H1 (cell line): ENCODE data around the gene UBE2F. TPM values are rescaled to one million over a fixed set of nuclear protein-coding genes. Genes with fewer than 3 reads are reported as not detected.

Source experiments
- CTCF ChIA-PET: fragments of 300-600 bp; sonication (Branson Sonifier 250); formaldehyde crosslinking; loops from one replicate; lab custom pipeline; 2021; ENCODE audit not compliant: partially characterized antibody; lab: Charles Lee
- POLR2A ChIA-PET: fragments of 300-600 bp; sonication (Branson Sonifier 250); formaldehyde crosslinking; loops from one replicate; lab custom pipeline; 2021; ENCODE audit warnings: inconsistent platforms; ENCODE audit not compliant: partially characterized antibody; lab: Charles Lee
- DNase-seq, 2 experiments: peaks; one replicate each; pipeline versions ENCODE4 v3.0.0 to v3.0.0-alpha.2; 2010 to 2022; ENCODE audit warnings: low spot score in 2 of 2, low read depth in 1 of 2, mixed read lengths in 1 of 2
- FAIRE-seq: peaks from 2 replicates; lab custom pipeline; 2011; peaks lifted over from hg19 to GRCh38; lab: Jason Lieb, UNC
- H2AFZ ChIP-seq: 2 replicates; pipeline ENCODE4 v1.8.1; 2012; ENCODE audit warnings: low read length, inconsistent platforms
- H2AK5ac ChIP-seq: 2 replicates; pipeline ENCODE4 v1.6.1; 2013; ENCODE audit warnings: low read depth, low read length
- H2BK120ac ChIP-seq: replicated peaks from 2 replicates; pipeline ENCODE3; 2013; ENCODE audit warnings: low read depth, low read length, inconsistent platforms
- H2BK12ac ChIP-seq: 2 replicates; pipeline ENCODE4 v1.6.1; 2013; ENCODE audit warnings: low read depth, low read length
- H2BK15ac ChIP-seq: 2 replicates; pipeline ENCODE4 v1.6.1; 2013; ENCODE audit warnings: low read length
- H2BK20ac ChIP-seq: 2 replicates; pipeline ENCODE4 v1.6.1; 2013; ENCODE audit warnings: low read length
- H2BK5ac ChIP-seq: 2 replicates; pipeline ENCODE4 v1.6.1; 2013; ENCODE audit warnings: low read depth, low read length
- H3K14ac ChIP-seq: 2 replicates; pipeline ENCODE4 v1.6.1; 2013; ENCODE audit warnings: inconsistent platforms; ENCODE audit not compliant: insufficient read length
- H3K18ac ChIP-seq: 2 replicates; pipeline ENCODE4 v1.6.1; 2013; ENCODE audit warnings: low read length; ENCODE audit errors: extremely low read depth
- H3K23ac ChIP-seq: 2 replicates; pipeline ENCODE4 v1.6.1; 2013; ENCODE audit warnings: inconsistent platforms; ENCODE audit not compliant: insufficient read length
- H3K23me2 ChIP-seq: 2 replicates; pipeline ENCODE4 v1.6.1; 2013; ENCODE audit warnings: low read depth, low read length
- H3K27ac ChIP-seq: 2 replicates; pipeline ENCODE4 v1.6.1; 2011; ENCODE audit warnings: low read depth, low read length, inconsistent platforms
- H3K27me3 ChIP-seq, 4 experiments: replicated peaks in 1 of 4; 1 replicate in 1 of 4; 2 replicates in 3 of 4; pipeline versions ENCODE4 v1.6.1 to v1.8.1; 2011 to 2013; ENCODE audit warnings: low read length in 3 of 4, mild to moderate bottlenecking in 3 of 4, inconsistent platforms in 2 of 4, mixed read lengths in 2 of 4, moderate library complexity in 1 of 4; ENCODE audit not compliant: control insufficient read depth in 3 of 4, insufficient read depth in 3 of 4; ENCODE audit errors: extremely low read depth in 1 of 4
- H3K36me3 ChIP-seq, 4 experiments: 2 replicates each; pipeline versions ENCODE4 v1.6.1 to v1.8.1; 2011 to 2013; ENCODE audit warnings: mild to moderate bottlenecking in 4 of 4, low read length in 3 of 4, moderate library complexity in 2 of 4, control low read depth in 1 of 4, inconsistent platforms in 1 of 4; ENCODE audit not compliant: insufficient read depth in 4 of 4, control insufficient read depth in 2 of 4
- H3K4ac ChIP-seq: replicated peaks from 2 replicates; pipeline ENCODE3; 2013; ENCODE audit warnings: low read length, low read depth, mixed read lengths, inconsistent platforms; ENCODE audit not compliant: insufficient read length
- H3K4me1 ChIP-seq, 4 experiments: replicated peaks in 1 of 4; 1 replicate in 1 of 4; 2 replicates in 3 of 4; pipeline versions ENCODE4 v1.6.1 to v1.8.1; 2011 to 2013; ENCODE audit warnings: low read length in 3 of 4, inconsistent platforms in 2 of 4, mixed read lengths in 1 of 4; ENCODE audit not compliant: insufficient read depth in 4 of 4, control insufficient read depth in 3 of 4
- H3K4me2 ChIP-seq, 2 experiments: 2 replicates each; pipeline versions ENCODE4 v1.6.1 to v1.8.1; 2011 to 2013; ENCODE audit warnings: low read depth in 2 of 2, low read length in 2 of 2, control low read depth in 1 of 2, inconsistent platforms in 1 of 2, mild to moderate bottlenecking in 1 of 2; ENCODE audit not compliant: insufficient read depth in 1 of 2
- H3K4me3 ChIP-seq, 4 experiments: fragments of 200-600, 300-600 bp in 1 of 4; sonication (generic), shearing (Covaris generic), sonication (Bioruptor Twin) in 1 of 4; 2 replicates each; pipeline versions ENCODE4 v1.5.1 to v1.8.1; 2011 to 2016; ENCODE audit warnings: low read length in 4 of 4, low read depth in 3 of 4, control low read depth in 2 of 4, inconsistent platforms in 2 of 4, mild to moderate bottlenecking in 2 of 4, mixed read lengths in 1 of 4, moderate library complexity in 1 of 4; ENCODE audit not compliant: insufficient read depth in 2 of 4; ENCODE audit errors: extremely low read depth in 1 of 4
- H3K56ac ChIP-seq: replicated peaks from 2 replicates; pipeline ENCODE3; 2013; ENCODE audit warnings: low read depth, mild to moderate bottlenecking, mixed read lengths, low read length, inconsistent platforms; ENCODE audit not compliant: insufficient read length
- H3K79me1 ChIP-seq: 2 replicates; pipeline ENCODE4 v1.6.1; 2013; ENCODE audit warnings: low read depth, low read length, control low read depth
- H3K79me2 ChIP-seq, 2 experiments: 2 replicates each; pipeline versions ENCODE4 v1.6.1 to v1.8.1; 2012 to 2013; ENCODE audit warnings: low read length in 2 of 2, mild to moderate bottlenecking in 2 of 2, inconsistent platforms in 1 of 2; ENCODE audit not compliant: insufficient read depth in 2 of 2, control insufficient read depth in 1 of 2
- H3K9ac ChIP-seq, 4 experiments: replicated peaks in 1 of 4; 1 replicate in 1 of 4; 2 replicates in 3 of 4; pipeline versions ENCODE4 v1.6.1 to v1.8.1; 2011 to 2013; ENCODE audit warnings: low read depth in 3 of 4, low read length in 3 of 4, control low read depth in 2 of 4, mild to moderate bottlenecking in 2 of 4, moderate library complexity in 2 of 4, inconsistent platforms in 1 of 4; ENCODE audit errors: extremely low read depth in 1 of 4
- H3K9me3 ChIP-seq, 2 experiments: 2 replicates each; pipeline versions ENCODE4 v1.6.1 to v1.8.1; 2012 to 2013; ENCODE audit warnings: mild to moderate bottlenecking in 2 of 2, moderate library complexity in 2 of 2, control low read depth in 1 of 2, inconsistent platforms in 1 of 2, low read depth in 1 of 2, low read length in 1 of 2, mixed read lengths in 1 of 2; ENCODE audit not compliant: insufficient read depth in 2 of 2
- H4K20me1 ChIP-seq, 2 experiments: replicated peaks in 1 of 2; 2 replicates each; pipeline versions ENCODE3 to v1.8.1; 2011 to 2013; ENCODE audit warnings: inconsistent platforms in 2 of 2, low read length in 2 of 2, mild to moderate bottlenecking in 1 of 2; ENCODE audit not compliant: insufficient read depth in 2 of 2, control insufficient read depth in 1 of 2
- H4K5ac ChIP-seq: 2 replicates; pipeline ENCODE4 v1.6.1; 2013; ENCODE audit warnings: low read length, low read depth, mixed read lengths, inconsistent platforms; ENCODE audit not compliant: insufficient read length
- H4K8ac ChIP-seq: 2 replicates; pipeline ENCODE4 v1.8.0; 2013; ENCODE audit warnings: mild to moderate bottlenecking, moderate library complexity, low read length, inconsistent platforms; ENCODE audit not compliant: insufficient read depth; ENCODE audit errors: extremely low read depth
- H4K91ac ChIP-seq: replicated peaks from 2 replicates; pipeline ENCODE3; 2013; ENCODE audit warnings: low read length, mixed read lengths, inconsistent platforms; ENCODE audit not compliant: insufficient read length
- BCL11A ChIP-seq, 2 experiments: IDR thresholded peaks; one replicate each; pipeline ENCODE4 v1.6.1; 2011; ENCODE audit warnings: low read depth in 2 of 2, low read length in 2 of 2, mild to moderate bottlenecking in 2 of 2
- GABPA ChIP-seq: IDR thresholded peaks from 2 replicates; pipeline ENCODE4 v1.6.1; 2011; ENCODE audit warnings: mild to moderate bottlenecking, low read length, moderate library complexity, borderline replicate concordance; ENCODE audit not compliant: insufficient read depth
- KDM1A ChIP-seq: fragments of 200-600, 300-600 bp; sonication (generic); IDR thresholded peaks from 2 replicates; pipeline ENCODE4 v1.7.1; 2016; ENCODE audit warnings: mild to moderate bottlenecking, low read length, borderline replicate concordance
- KDM5A ChIP-seq: fragments of 200-600 bp; IDR thresholded peaks from 2 replicates; pipeline ENCODE4 v1.7.1; 2012; ENCODE audit warnings: mild to moderate bottlenecking, low read length, inconsistent platforms, mixed read lengths
- NANOG ChIP-seq: IDR thresholded peaks from 2 replicates; pipeline ENCODE4 v1.6.1; 2011; ENCODE audit warnings: low read length, low read depth, mild to moderate bottlenecking, inconsistent platforms; ENCODE audit not compliant: insufficient read depth, poor library complexity, severe bottlenecking
- NRF1 ChIP-seq: IDR thresholded peaks from 2 replicates; pipeline ENCODE4 v1.6.1; 2011; ENCODE audit warnings: mild to moderate bottlenecking, low read depth, low read length, improper control_type of control experiment
- POLR2A ChIP-seq, 2 experiments: IDR thresholded peaks; 1 replicate in 1 of 2; 2 replicates in 1 of 2; pipeline ENCODE4 v1.6.1; 2011; ENCODE audit warnings: low read depth in 2 of 2, low read length in 2 of 2, mild to moderate bottlenecking in 2 of 2; ENCODE audit errors: control extremely low read depth in 1 of 2
- SIN3A ChIP-seq, 2 experiments: IDR thresholded peaks in 1 of 2; conservative IDR thresholded peaks in 1 of 2; 2 replicates each; pipeline ENCODE4 v1.6.1; 2011 to 2012; ENCODE audit warnings: low read length in 2 of 2, improper control_type of control experiment in 1 of 2, low read depth in 1 of 2, mild to moderate bottlenecking in 1 of 2
- SP1 ChIP-seq: IDR thresholded peaks from 2 replicates; pipeline ENCODE4 v1.6.1; 2011; ENCODE audit warnings: low read depth, low read length
- WGBS, 2 experiments: shearing (Covaris generic) in 1 of 2; methylation state at CpG; one replicate each; pipeline versions ENCODE4 v1.1.6 to v1.1.7; 2013 to 2015; ENCODE audit warnings: low lambda C conversion rate in 2 of 2, mixed read lengths in 2 of 2, inconsistent platforms in 1 of 2, low coverage in 1 of 2, missing lambda C conversion rate in 1 of 2; ENCODE audit not compliant: insufficient replicate concordance in 2 of 2, insufficient coverage in 1 of 2, insufficient read length in 1 of 2; ENCODE audit errors: extremely low coverage in 1 of 2, missing lambda C conversion rate in 1 of 2; 5-methylcytosine and 5-hydroxymethylcytosine counted together
- polyA plus RNA-seq, 7 experiments: library from polyadenylated mRNA; depleted of rRNA in 3 of 7; stranded (reverse) in 5 of 7; unstranded in 2 of 7; fragments of >200 nt in 5 of 7; fragments of 200-250 nt in 2 of 7; gene quantifications; 1 replicate in 5 of 7; 2 replicates in 1 of 7; 4 replicates in 1 of 7; pipeline versions ENCODE4 v1.2.1 to v1.2.3, GENCODE V29; 2011 to 2013; ENCODE audit warnings: missing spikeins in 2 of 7, mixed read lengths in 2 of 7
- total RNA-seq: library from RNA; stranded (reverse); fragmentation: NEBNext Ultra II Directional; extraction: Animal tissue kit (Norgen Biotek cat#: 25700); gene quantifications from 2 replicates; pipeline ENCODE4 v1.2.1, GENCODE V29; 2021
- TF ChIP-seq, protein P1 (sequence below), 3 experiments: IDR thresholded peaks; 1 replicate in 2 of 3; 2 replicates in 1 of 3; pipeline versions ENCODE4 v1.5.1 to v1.6.1; 2011; ENCODE audit warnings: low read length in 3 of 3, mild to moderate bottlenecking in 3 of 3, inconsistent platforms in 2 of 3, low read depth in 1 of 3, moderate library complexity in 1 of 3; ENCODE audit not compliant: insufficient read depth in 1 of 3; ENCODE audit errors: control extremely low read depth in 1 of 3

Gene UBE2F
- total and polyA plus RNA-seq, 2 of the 8 experiments (the other 6 are each of a cell fraction or from before 2014, with no cell fraction given): 43.3 to 59.8 TPM

DNA sequence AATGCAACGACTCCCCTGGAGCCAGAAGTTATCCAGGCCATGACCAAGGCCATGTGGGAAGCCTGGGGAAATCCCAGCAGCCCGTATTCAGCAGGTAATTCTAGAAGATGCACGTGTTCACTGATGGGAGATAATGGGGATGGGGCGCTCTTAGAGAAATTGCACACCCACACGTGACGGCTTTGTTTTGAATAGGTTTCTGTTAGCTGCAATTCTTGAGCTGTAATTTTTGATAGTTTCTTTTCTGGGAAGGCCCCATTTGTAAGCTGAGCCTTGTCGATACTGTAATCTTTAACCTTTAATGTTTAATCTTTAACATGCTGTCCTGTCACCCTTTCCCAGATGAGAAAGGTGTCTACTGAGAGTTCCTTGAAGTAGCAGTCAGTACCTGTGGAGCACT, 97.6 kb downstream of the UBE2F start:
- peaks cover 0 to 10% (median 3%) of the 10 kb centered on the region in 4 experiments; a peak in 5 of 7 replicates for H3K4me1 ChIP-seq
- no peak for FAIRE-seq
- H3K27me3 ChIP-seq: no peaks in the 10 kb centered on the region
- no peak overlapping the region for H2BK5ac ChIP-seq
- POLR2A ChIA-PET: interaction anchor here (0.8 to 1.4 kb wide), 4 partner anchors 13 to 28 kb away, joined by 3 to 5 read pairs (median 3); no protein-coding TSS in a partner anchor
- H2BK20ac ChIP-seq: no peak overlapping the region
- no peak overlapping the region for H2BK15ac ChIP-seq
- H3K79me2 ChIP-seq: peaks cover 5 to 70% of the 10 kb centered on the region in 2 experiments
- peaks cover 2 to 5% of the 10 kb centered on the region in 2 experiments for H4K20me1 ChIP-seq
- H3K36me3 ChIP-seq: peaks cover 10 to 52% (median 38%) of the 10 kb centered on the region in 4 experiments
- peaks cover 2% of the 10 kb centered on the region; the same call in 1 of the 2 replicates for H3K79me1 ChIP-seq
- no peak overlapping the region for H3K23ac ChIP-seq
- H4K8ac ChIP-seq: no peak overlapping the region
- CTCF ChIA-PET: interaction anchor here (1.5 to 1.8 kb wide), 3 partner anchors 24 to 141 kb away, joined by 3 to 4 read pairs (median 4); no protein-coding TSS in a partner anchor
- no peak overlapping the region for H2BK12ac ChIP-seq
- no peak for DNase-seq
- no peak overlapping the region for H3K4me2 ChIP-seq
- no peak overlapping the region for H3K27ac ChIP-seq
- no peak overlapping the region for H2BK120ac ChIP-seq
- peaks cover 9% of the 10 kb centered on the region for H3K23me2 ChIP-seq
- no peak overlapping the region for H3K4ac ChIP-seq
- no peak overlapping the region for H2AFZ ChIP-seq
- 91% methylated on average over 7 of the region's 7 CpGs; no CpG with 5 or more reads in 1 of the 2 experiments for WGBS, 2 experiments
- no peak overlapping the region for H4K5ac ChIP-seq
- no peak overlapping the region for H3K14ac ChIP-seq
- no peak overlapping the region for H3K18ac ChIP-seq
- no peak overlapping the region for H3K4me3 ChIP-seq
- no peak overlapping the region for H3K56ac ChIP-seq
- no peak overlapping the region for H2AK5ac ChIP-seq
- no peak overlapping the region for H3K9ac ChIP-seq
- TF ChIP-seq NANOG (no peak), POLR2A (IDR thresholded peaks at IDR 0.05; ENCODE audit: control extremely low read depth in 1 of 2, low read depth in 2 of 2, low read length in 2 of 2) (no peak), KDM5A (no peak), SIN3A (conservative IDR thresholded peaks at IDR 0.05 in 1 of 2, IDR thresholded peaks at IDR 0.05 in 1 of 2; ENCODE audit: low read depth in 1 of 2, low read length in 2 of 2) (no peak), NRF1 (no peak), BCL11A (IDR thresholded peaks at IDR 0.05; ENCODE audit: low read depth in 2 of 2, low read length in 2 of 2) (no peak), KDM1A (no peak), SP1 (no peak), GABPA (no peak)
- TF ChIP-seq, protein P1, sequence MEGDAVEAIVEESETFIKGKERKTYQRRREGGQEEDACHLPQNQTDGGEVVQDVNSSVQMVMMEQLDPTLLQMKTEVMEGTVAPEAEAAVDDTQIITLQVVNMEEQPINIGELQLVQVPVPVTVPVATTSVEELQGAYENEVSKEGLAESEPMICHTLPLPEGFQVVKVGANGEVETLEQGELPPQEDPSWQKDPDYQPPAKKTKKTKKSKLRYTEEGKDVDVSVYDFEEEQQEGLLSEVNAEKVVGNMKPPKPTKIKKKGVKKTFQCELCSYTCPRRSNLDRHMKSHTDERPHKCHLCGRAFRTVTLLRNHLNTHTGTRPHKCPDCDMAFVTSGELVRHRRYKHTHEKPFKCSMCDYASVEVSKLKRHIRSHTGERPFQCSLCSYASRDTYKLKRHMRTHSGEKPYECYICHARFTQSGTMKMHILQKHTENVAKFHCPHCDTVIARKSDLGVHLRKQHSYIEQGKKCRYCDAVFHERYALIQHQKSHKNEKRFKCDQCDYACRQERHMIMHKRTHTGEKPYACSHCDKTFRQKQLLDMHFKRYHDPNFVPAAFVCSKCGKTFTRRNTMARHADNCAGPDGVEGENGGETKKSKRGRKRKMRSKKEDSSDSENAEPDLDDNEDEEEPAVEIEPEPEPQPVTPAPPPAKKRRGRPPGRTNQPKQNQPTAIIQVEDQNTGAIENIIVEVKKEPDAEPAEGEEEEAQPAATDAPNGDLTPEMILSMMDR (IDR thresholded peaks at IDR 0.05; ENCODE audit: control extremely low read depth in 1 of 3, insufficient read depth in 1 of 3, low read depth in 1 of 3, low read length in 3 of 3): no peak
- H4K91ac ChIP-seq: no peak overlapping the region
- H3K9me3 ChIP-seq: no peaks in the 10 kb centered on the region
